Stimulated activated CD8-positive, alpha-beta memory T cell treated with anti-CD3 and anti-CD28 coated beads, Interleukin-15, amount 100 ng/mL, for 4 hours (primary cell): Measurements from ENCODE around the gene BCAS3.
"Not testable (repeated sequence)": the region's sequence is repeated elsewhere in the genome, so short reads cannot be mapped to it uniquely, and the experiment has no call there.

Experiments used
- DNase-seq, 2 donors: peaks; one replicate each; pipeline ENCODE4 v3.0.0-alpha.2; 2020; ENCODE audit warnings: low read depth in 2 of 2

BCAS3 gene

DNA sequence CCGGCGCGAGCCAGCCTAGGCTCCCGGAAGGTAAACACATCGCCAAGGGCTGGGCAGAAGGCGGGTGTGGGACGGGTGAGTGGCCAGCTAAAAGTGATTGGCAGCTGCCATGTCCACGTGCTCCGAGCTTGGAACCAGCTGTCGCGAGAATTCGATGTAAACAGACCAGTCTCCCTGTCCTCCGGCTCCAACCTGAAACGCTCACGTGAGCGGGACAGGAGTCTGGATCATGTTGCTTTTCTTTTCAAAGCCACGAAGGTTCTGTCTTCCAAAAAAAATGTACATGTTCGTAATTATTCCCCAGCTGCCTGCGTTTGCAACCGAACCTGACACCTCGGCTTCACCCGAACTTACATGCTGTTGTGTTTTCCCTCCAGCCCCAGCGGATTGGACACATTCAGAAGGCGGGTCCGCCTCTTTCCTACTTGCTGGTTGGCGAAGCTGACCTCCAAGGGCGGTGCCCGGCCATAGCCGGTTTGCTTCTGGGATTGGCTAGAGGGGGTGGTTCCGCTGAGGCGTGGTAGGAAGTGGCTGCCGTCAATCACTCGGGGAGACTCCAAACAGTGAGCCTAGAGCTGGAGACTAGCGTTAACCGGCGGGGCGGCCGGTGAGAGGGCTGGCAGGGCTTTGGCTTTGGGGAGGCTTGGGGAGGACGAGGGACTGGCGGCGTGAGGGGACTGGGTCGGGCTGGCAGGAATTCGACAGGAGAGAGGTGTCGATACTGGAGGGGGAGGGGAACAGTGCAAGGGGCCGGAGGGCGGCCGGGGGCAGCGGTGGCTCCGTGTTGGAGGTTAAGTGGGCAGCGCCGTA is at the start of gene BCAS3:
BCAS3 (plus strand) TSS at position 544 of the 810 bp plus-strand sequence.
- DNase-seq = peak; percentile 90 to 97

DNA sequence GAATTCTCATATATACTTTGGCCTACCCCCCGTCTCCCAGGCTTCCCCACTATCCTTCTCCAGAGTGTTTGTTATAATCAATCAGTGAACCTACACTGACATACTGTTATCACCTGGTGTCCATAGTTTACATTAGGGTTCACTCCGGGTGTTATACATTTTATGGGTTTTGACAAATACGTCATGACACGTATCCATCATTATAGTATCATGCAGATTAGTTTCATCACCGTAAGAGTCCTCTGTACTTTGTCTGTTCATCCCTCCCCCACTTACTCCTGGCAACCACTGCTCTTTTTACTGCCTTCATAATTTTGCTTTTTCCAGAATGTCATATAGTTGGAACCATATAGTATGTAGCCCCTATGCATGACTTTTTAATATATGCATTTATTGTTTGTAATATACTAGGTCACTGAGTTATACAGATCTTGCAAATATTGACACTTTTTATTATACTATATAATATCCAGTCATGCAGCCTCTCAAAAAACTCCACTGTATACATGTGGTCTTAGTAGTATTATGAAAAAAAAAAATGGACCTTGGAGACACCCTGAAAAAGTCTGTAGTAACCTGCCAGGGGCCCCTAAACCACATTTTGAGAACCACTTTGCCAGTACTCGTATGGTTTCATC is 49.3 kb upstream of the BCAS3 start:
- no peak for DNase-seq

GRCh38 chr17:60629120-60629519 is 48.5 kb upstream of the BCAS3 start:
- no peak for DNase-seq

GRCh38 chr17:60630352-60630751 is 47.3 kb upstream of the BCAS3 start:
- no peak for DNase-seq

DNA sequence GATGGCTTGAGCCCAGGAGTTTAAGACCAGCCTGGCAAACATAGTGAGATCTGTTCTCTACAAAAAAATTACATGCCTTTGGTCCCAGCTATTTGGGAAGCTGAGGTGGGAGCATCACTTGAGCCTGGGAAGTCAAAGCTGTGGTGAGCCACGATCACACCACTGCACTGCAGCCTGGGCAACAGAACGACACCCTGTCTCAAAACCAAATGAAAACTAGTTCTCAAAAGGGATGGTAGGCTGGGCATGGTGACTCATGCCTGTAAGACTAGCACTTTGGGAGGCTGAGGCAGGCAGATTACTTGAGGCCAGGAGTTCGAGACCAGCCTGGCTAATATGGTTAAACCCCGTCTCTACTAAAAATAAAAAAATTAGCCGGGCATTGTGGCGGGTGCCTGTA is 46.5 kb upstream of the BCAS3 start:
- DNase-seq = no peak

GRCh38 chr17:60637683-60638082 is 40.0 kb upstream of the BCAS3 start:
- no peak for DNase-seq

GRCh38 chr17:60639019-60639330 is 38.7 kb upstream of the BCAS3 start:
- DNase-seq = no peak

DNA sequence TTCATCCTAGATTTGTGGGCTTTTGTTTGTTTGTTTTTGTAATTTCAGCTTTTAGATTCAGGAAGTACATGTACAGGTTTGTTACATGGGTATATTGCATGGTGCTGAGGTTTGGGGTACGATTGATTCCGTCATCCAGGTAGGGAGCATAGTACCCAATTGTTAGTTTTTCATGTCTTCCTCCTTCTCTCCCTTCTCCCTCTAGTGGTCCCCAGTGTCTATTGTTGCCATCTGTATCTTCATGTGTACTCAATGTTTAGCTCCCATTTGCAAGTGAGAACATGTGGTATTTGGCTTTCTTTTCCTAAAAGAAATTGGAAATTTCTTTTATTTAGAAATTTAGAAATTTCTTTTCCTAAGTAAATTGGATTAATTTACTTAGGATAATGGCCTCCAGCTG is 37.1 kb upstream of the BCAS3 start:
- DNase-seq = no peak

- DNase-seq = no peak
Measured at GRCh38 chr17:60641126-60641525, 36.5 kb upstream of the BCAS3 start.

GRCh38 chr17:60641810-60642220 is 35.8 kb upstream of the BCAS3 start:
- DNase-seq = peak in 1 of 2 donors; percentile 9

DNA sequence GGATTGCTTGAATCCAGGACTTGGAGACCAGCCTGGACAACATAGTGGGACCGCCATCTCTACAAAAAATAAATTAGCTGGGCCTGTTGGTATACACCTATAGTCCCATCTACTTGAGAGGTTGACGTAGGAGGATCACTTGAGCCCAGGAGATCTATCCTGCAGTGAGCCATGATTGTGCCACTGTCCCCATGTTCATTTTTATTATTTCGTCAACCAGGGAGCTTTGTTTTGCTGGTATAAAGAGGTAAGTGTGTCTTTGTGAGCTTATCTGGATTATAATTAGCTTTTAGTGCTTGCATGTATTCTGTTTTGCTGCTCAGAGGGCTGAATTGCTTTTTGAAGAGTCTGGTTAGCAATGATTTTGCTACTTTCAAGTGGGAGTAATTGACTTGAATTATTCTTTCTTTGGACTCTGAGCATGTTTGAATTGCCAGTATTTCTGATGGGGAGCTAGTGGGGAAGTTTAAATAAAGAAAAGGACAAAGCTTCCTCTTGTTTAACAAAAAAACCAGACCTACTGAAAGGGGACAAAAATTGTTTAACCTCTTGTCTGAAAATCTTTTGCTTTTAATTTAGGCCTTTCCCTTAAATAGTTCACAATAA is 31.6 kb upstream of the BCAS3 start:
- no peak for DNase-seq

- no peak for DNase-seq
Measured at GRCh38 chr17:60646701-60647100, 30.9 kb upstream of the BCAS3 start.

- DNase-seq = no peak
Measured at GRCh38 chr17:60647705-60648104, 29.9 kb upstream of the BCAS3 start.

DNA sequence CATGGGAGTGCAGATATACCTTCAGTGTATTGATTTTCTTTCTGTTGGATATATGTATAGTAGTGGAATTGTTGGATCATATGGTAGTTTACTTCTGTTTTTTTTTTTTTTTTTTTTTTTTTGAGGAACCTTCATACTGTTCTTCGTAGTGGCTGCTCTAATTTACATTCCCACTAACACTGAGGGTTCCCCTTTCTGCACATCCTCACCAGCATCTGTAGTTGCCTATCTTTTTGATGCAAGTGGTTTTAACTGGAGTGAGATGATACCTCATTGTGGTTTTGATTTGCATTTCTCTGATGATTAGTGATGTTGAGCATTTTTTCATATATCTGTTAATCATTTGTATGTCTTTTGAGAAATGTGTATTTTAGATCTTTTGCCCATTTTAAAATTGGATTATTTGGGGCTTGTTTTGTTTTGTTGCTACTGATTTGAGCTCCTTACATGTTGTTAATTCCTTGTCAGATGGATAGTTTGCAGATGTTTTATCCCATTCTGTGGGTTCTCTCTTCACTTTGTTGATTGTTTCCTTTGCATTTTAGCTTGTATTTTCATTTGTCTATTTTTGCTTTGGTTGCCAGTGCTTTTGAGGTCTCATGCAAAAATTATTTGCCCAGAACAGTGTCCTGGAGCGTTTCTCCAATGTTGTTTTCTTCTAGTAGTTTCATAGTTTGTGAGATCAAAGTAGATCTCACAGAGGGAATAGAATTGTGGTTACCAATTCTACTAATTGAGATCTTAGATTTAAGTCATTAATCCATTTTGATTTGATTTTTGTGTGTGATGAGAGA is 25.0 kb upstream of the BCAS3 start:
- DNase-seq = no peak

DNA sequence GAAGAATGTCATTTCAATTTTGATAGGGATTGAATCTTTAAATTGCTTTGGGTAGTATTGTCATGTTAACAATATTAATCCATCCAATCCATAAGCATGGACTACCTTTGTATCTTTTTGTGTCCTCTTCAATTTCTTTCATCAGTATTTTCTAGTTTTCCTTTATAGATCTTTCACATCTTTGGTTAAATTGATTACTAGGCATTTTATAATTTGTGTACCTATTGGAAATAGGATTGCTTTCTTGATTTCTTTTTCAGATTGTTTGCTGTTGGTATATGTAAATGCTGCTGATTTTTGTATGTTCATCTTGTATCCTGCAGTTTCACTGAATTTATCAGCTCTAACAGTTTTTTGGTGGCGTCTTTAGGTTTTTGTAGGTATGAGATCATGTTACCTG is 24.1 kb upstream of the BCAS3 start:
- DNase-seq = no peak

DNA sequence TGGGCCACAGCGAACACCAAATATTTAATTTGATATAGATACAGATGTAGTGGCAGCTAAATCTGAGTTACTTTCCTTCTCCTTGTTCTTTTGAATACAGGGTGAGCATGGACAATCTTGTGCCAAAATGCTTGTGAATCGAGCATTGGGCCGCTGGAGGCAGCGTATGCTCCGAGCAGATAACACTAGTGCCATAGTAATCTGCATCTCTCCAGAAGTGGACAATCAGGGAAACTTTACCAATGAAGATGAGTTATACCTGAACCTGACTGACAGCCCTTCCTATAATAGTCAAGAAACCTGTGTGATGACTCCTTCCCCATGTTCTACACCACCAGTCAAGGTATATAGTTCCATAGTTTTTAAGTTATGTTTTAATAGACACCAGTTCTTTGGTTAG is 21.2 kb upstream of the BCAS3 start:
- DNase-seq = no peak

GRCh38 chr17:60659156-60659555 is 18.5 kb upstream of the BCAS3 start:
- no peak for DNase-seq

GRCh38 chr17:60661489-60661888 is 16.2 kb upstream of the BCAS3 start:
- no peak for DNase-seq

DNA sequence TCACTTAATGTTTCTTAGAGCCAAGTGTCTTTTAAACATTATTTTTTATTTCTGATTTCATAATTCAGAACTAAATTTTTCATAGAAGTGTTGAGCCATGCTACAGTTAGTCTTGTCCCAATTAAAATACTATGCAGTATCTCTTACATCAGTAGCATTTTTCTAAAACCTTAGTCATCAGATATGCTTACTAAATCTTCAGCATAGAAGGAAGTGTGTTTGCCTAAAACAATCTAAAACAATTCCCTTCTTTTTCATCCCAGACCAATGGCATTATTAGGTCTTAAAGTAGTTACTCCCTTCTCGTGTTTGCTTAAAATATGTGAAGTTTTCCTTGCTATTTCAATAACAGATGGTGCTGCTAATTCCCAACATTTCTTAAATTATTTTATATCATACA is 13.6 kb upstream of the BCAS3 start:
- no peak for DNase-seq

- DNase-seq = no peak
Measured at GRCh38 chr17:60665602-60666001, 12.0 kb upstream of the BCAS3 start.

DNA sequence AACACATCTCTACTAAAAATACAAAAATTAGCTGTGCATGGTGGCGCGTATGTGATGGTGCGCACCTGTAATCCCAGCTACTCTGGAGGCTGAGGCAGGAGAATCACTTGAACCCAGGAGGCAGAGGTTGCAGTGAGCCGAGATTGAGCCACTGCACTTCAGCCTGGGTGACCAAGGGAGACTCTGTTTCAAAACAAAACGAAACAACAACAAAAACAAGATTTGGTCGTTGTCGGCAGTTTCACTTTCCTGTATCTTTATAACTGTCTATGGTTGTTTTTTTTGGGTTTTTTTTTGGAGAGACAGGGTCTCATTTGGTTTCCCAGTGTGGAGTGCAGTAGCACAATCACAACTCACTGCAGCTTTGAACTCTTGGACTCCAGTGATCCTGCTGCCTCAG is 8.9 kb upstream of the BCAS3 start:
- DNase-seq = not testable (repeated sequence)

DNA sequence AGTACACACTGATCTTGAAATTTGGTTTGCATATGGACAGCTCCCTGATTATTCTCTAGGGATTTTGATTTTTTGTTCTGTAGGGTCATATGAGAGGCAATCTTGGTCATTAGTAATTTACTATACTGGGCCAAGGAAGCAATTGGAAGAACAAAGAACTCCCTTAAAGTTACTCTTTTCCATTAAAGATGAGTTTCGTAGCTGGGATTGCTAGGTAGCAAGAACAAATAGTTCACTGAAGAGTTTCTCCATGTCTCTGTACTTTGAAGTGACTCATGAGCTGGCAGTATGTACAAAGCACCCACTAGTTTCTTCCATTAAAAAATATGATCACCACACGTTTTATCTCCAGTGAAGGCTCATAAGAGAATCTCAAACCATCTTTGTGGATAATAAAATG is 6.2 kb upstream of the BCAS3 start:
- no peak for DNase-seq
